H1 (cell line): ENCODE results near the gene GALR1. TPM values are rescaled to one million over a fixed set of nuclear protein-coding genes. Genes with fewer than 3 reads are reported as not detected.

ENCODE experiments used
- SUZ12 ChIP-seq: fragments of 200-600 bp; sonication (generic); IDR thresholded peaks from 2 replicates; pipeline ENCODE4 v1.6.1; 2012; ENCODE audit warnings: mild to moderate bottlenecking, inconsistent platforms, low read length, moderate library complexity, mixed read lengths
- polyA plus RNA-seq, 7 experiments: library from polyadenylated mRNA; depleted of rRNA in 3 of 7; stranded (reverse) in 5 of 7; unstranded in 2 of 7; fragments of >200 nt in 5 of 7; fragments of 200-250 nt in 2 of 7; gene quantifications; 1 replicate in 5 of 7; 2 replicates in 1 of 7; 4 replicates in 1 of 7; pipeline versions ENCODE4 v1.2.1 to v1.2.3, GENCODE V29; 2011 to 2013; ENCODE audit warnings: missing spikeins in 2 of 7, mixed read lengths in 2 of 7
- total RNA-seq: library from RNA; stranded (reverse); fragmentation: NEBNext Ultra II Directional; extraction: Animal tissue kit (Norgen Biotek cat#: 25700); gene quantifications from 2 replicates; pipeline ENCODE4 v1.2.1, GENCODE V29; 2021

Gene GALR1
- total and polyA plus RNA-seq, 2 of the 8 experiments (the other 6 are each of a cell fraction or from before 2014, with no cell fraction given): 0.09 to 1.6 TPM

DNA sequence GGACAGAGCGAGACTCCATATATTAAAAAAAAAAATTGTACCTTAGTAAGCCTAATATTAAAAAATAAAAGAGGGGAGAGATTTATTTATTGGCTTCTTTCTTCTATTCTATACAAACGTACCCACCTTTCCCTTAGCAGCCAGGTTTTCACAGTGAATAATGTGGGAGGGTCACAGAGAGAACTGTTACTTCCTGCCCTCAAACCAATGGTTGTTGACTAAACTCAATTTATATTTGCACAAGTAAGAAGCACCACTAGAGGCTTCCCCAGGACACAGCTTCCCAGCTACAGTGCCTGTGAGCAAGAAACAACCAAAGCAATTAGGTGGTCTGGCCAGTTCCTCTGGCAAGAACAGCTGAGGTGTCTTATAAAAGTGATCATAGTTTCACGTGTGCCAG is 28.9 kb upstream of the GALR1 start (continued):
- no peak for TF ChIP-seq SUZ12
